ENCODE measurements around the gene SRPK2.

Gene SRPK2

GRCh38 chr7:105136221-105136620, 252.5 kb downstream of the SRPK2 start:
- no peak for DNase-seq (ENCODE audit: low read depth in 2 of 2)

GRCh38 chr7:105133986-105134655, 254.6 kb downstream of the SRPK2 start:
- DNase-seq (ENCODE audit: low read depth in 2 of 2), result no peak

GRCh38 chr7:105133358-105133757, 255.4 kb downstream of the SRPK2 start:
- DNase-seq (ENCODE audit: low read depth in 2 of 2), result no peak

GRCh38 chr7:105132835-105133234, 255.9 kb downstream of the SRPK2 start:
- no peak for DNase-seq (ENCODE audit: low read depth in 2 of 2)

- DNase-seq (ENCODE audit: low read depth in 2 of 2), result no peak
Measured at GRCh38 chr7:105132335-105132734, 256.4 kb downstream of the SRPK2 start.

GRCh38 chr7:105131890-105132289, 256.8 kb downstream of the SRPK2 start:
- DNase-seq (ENCODE audit: low read depth in 2 of 2), result no peak

GRCh38 chr7:105131033-105131656, 257.6 kb downstream of the SRPK2 start:
- no peak for DNase-seq (ENCODE audit: low read depth in 2 of 2)

- no peak for DNase-seq (ENCODE audit: low read depth in 2 of 2)
Measured at GRCh38 chr7:105130580-105130979, 258.1 kb downstream of the SRPK2 start.

- no peak for DNase-seq (ENCODE audit: low read depth in 2 of 2)
Measured at GRCh38 chr7:105130048-105130447, 258.7 kb downstream of the SRPK2 start.

- no peak for DNase-seq (ENCODE audit: low read depth in 2 of 2)
Measured at GRCh38 chr7:105127179-105127578, 261.5 kb downstream of the SRPK2 start.

GRCh38 chr7:105126436-105126975, 262.2 kb downstream of the SRPK2 start:
- DNase-seq (ENCODE audit: low read depth in 2 of 2), result no peak

- DNase-seq (ENCODE audit: low read depth in 2 of 2), result no peak
Measured at GRCh38 chr7:105125745-105126144, 263.0 kb downstream of the SRPK2 start.

GRCh38 chr7:105122619-105123018, 266.1 kb downstream of the SRPK2 start:
- no peak for DNase-seq (ENCODE audit: low read depth in 2 of 2)

- DNase-seq (ENCODE audit: low read depth in 2 of 2), result no peak
Measured at GRCh38 chr7:105118612-105119600, 269.8 kb downstream of the SRPK2 start.

GRCh38 chr7:105112440-105113418, 276.0 kb downstream of the SRPK2 start:
- no peak for DNase-seq (ENCODE audit: low read depth in 2 of 2)

- no peak for DNase-seq (ENCODE audit: low read depth in 2 of 2)
Measured at GRCh38 chr7:105107458-105107857, 281.3 kb downstream of the SRPK2 start.

GRCh38 chr7:105106473-105106872, 282.2 kb downstream of the SRPK2 start:
- no peak for DNase-seq (ENCODE audit: low read depth in 2 of 2)

GRCh38 chr7:105105579-105105978, 283.1 kb downstream of the SRPK2 start:
- DNase-seq (ENCODE audit: low read depth in 2 of 2), result no peak

- DNase-seq (ENCODE audit: low read depth in 2 of 2), result no peak
Measured at GRCh38 chr7:105102557-105103352, 286.0 kb downstream of the SRPK2 start.

- DNase-seq (ENCODE audit: low read depth in 2 of 2), result no peak
Measured at GRCh38 chr7:105101864-105102263, 286.9 kb downstream of the SRPK2 start.

Data from stimulated activated CD4-positive, alpha-beta T cell treated with anti-CD3 and anti-CD28 coated beads, Interleukin-15, amount 100 ng/mL, for 48 hours (primary cell).